Frontal cortex (tissue), 4 donors: ENCODE data around the gene HLCS. TPM values are rescaled to one million over a fixed set of nuclear protein-coding genes. Genes with fewer than 3 reads are reported as not detected.

Experiments used
- DNase-seq, 2 donors: peaks; one replicate each; pipeline ENCODE4 v3.0.0; 2012; ENCODE audit warnings: low spot score in 2 of 2
- FAIRE-seq: peaks from 2 replicates; lab custom pipeline; 2012; peaks lifted over from hg19 to GRCh38; lab: Jason Lieb, UNC
- total RNA-seq: library from RNA; depleted of rRNA; stranded (reverse); fragments of >200 nt; gene quantifications from one replicate; pipeline ENCODE4 v1.2.3, GENCODE V29; 2014
- donor health status: control.
- donor health status: control.
- donor health status: control.

Gene HLCS
- total RNA-seq, 1 donor from 2014 or later = 23.2 TPM

DNA sequence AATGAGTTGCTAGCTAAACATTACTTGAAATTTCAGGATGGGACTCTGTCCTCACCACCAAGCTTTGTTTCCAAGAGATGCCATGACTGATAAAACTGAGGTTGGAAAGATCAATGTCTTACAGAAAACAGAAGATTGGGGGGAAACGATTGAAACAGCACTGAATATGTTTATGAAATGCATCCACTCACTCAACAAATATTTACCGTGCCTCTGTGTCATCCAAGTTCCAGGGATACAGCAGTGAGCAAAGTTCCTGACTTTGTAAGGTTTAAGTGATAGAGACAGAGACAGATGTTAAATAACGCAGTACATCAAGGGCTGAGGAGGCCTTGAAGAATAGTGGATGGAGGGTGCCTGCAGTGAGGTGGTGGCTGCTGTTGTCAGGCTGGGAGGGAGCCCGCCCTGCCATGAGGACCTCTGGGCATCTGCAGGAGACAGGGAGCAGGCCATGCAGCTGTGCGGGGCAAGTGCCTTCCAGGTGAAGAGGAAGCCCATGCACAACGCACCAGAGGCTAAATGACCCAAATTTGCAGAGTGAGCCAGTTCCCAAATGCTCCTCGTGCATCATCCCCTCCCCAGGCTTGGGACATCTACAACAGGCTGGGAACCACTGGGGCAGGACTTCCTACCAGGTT lies 108.0 kb downstream of the HLCS start:
- DNase-seq = no peak
- FAIRE-seq = no peak

- FAIRE-seq = no peak
- DNase-seq = no peak
These were observed 109.8 kb downstream of the HLCS start for GRCh38 chr21:36856643-36857042.

DNA sequence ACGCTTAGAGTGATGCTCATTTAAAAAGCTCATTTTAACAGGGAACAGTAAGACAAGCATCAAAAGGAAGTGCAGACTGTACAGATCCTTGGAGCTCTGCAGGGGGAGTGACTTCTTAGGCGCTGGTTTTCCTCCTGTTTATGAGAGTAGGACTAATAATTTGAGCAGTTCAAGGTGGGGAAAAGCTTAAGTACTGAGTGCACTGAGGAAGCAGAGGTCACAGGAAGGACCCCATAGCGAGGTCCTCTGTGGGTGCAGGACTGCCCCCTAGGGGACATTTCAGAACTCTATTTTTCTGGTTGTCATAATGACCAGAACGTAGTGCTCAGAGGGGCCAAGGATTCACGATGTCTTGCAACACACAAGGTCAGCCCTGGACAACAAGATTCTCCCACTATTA lies 112.1 kb downstream of the HLCS start:
- FAIRE-seq (no peak), DNase-seq (peak in 1 of 2 donors; percentile 14)

- DNase-seq (no peak), FAIRE-seq (no peak)
These were observed 113.6 kb downstream of the HLCS start for GRCh38 chr21:36852864-36853263.

- DNase-seq (no peak), FAIRE-seq (no peak)
These were observed 114.2 kb downstream of the HLCS start for GRCh38 chr21:36852293-36852692.

DNA sequence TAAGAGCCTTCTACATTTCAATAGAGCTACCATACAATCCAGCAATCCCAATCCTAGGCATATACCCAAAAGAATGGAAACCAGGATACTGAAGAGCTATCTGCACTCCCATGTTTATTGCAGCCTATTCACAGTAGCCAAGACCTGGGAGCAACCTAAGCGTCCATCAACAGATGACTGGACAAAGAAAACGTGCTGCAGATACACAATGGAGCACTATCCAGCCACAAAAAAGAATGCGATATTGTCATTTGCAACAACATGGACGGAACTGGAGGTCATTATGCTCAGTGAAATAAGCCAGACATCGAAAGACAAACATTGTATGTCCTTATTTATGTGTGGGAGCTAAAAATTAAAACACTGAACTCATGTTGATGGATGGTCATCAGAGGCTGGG lies 115.3 kb downstream of the HLCS start:
- DNase-seq (no peak), FAIRE-seq (no peak)

GRCh38 chr21:36850372-36850771 lies 116.1 kb downstream of the HLCS start:
- DNase-seq (no peak), FAIRE-seq (no peak)

DNA sequence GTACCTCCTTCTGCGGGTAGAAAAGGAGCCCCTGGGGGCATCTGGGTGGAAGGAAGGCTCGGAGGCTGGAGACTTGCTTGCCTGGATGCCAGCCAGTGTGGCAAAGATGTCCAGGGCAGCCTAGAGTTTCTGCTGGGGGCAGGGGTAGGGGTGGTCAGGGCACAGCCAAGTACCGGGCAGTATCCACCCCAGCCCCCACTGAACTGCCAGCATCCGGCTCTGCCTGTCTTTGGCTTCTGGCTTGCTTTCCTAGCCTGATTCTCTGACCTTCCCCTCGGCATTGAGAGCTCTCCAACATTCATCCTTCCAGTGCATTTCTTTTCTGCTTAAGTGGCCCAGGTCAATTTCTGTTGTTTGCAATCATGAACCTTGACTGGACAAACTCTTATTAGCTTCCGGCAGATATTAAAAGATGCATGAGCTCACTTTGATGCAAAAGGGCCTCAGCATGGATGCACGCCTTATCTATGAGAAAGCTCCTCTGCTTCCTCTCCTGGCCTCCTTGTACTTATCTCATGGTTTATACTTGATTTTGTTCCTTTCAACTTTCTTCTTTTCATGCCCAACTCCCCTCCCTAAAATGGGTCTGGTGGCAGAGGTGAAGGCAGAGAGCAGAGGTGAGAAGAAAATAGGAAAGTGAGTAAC lies 116.9 kb downstream of the HLCS start:
- no peak for FAIRE-seq
- DNase-seq = no peak

DNA sequence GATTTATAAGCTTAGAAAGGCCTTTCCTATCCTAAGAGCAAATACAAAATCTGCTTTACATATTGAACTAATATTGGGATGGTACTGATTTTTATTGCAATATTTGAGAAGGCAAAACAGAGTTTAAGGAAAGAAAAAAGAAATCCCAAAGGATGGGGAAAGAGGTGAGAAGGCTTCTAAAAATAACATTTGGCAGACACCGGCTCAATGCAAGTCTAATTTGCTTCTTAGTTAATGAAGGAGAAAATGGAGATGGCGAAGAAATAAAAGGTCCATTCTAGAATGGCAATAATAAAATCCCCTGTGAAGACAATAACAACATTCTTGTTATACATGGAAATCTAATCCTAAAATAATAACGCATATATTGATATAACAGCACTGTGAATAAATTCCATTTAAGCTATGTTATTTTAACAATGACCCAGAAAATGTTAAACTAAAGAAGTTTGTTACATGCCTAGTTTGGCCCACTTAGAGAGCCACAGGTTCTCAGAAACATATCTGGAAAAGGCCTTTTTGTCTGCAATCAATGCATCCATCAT lies 117.7 kb downstream of the HLCS start:
- DNase-seq (no peak), FAIRE-seq (no peak)

DNA sequence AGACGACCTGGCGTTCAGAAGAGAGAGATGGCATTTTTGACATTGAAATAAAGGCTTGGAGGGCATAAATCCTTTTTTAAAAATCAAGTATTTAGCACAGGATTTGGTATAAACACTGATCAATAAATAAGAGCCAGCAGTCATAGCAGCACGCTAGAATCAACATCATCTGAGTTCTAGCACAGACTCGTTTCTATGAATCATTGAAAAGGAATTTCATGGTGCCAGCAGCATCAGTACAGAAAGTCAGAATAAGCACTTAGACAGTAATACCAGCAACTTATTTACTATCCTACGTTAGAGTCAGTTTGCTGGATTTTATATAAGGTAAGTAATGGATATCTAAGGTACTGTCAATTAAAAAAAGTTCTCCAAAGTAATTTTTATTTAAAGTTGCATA lies 119.3 kb downstream of the HLCS start:
- FAIRE-seq = no peak
- DNase-seq = peak in 1 of 2 donors; percentile 17

GRCh38 chr21:36846631-36847030 lies 119.8 kb downstream of the HLCS start:
- no peak for DNase-seq
- no peak for FAIRE-seq

- no peak for FAIRE-seq
- no peak for DNase-seq
These were observed 120.7 kb downstream of the HLCS start for GRCh38 chr21:36845790-36846189.

DNA sequence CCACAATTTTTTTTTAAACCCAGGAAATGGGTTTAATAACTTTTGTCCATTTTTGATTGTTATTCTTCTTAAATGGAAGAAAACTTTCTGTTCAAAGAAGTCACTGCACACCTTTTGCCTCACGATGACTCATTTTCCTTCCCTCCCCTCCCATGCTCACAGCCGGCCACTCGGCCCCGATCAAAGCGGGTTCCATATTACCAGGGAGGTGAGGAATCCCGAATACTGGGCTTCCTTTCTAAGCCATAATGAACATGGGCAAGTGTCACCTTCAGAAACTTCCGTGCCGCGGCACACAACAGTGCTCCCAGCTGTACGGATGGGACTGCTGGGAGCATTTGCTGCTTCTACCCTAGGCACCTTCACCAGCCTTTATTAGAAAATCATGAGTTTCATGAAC lies 121.4 kb downstream of the HLCS start:
- DNase-seq (no peak), FAIRE-seq (no peak)

- no peak for DNase-seq
- FAIRE-seq = no peak
These were observed 124.6 kb downstream of the HLCS start for GRCh38 chr21:36841866-36842265.

GRCh38 chr21:36839735-36840134 lies 126.7 kb downstream of the HLCS start:
- no peak for FAIRE-seq
- no peak for DNase-seq

DNA sequence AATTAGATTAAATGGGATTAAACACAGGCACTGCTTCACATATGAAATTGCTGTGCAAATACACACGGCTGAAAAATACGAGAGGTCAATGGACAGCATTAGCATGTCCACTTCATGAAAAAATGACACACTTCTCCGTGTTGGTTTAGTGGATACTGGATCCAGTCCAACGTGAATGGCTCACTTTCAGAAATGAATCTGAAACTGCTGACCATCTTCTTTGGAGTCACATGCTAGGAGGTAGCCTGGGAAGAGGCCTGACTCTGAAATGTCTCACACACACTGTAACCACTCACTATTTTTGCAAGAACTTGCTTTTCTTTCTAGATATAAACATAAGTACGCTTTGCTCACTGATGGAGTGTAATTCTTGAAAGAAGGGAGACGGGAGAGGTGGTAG lies 127.3 kb downstream of the HLCS start:
- no peak for FAIRE-seq
- no peak for DNase-seq

- FAIRE-seq (no peak), DNase-seq (no peak)
These were observed 131.1 kb downstream of the HLCS start for GRCh38 chr21:36835383-36835795.

DNA sequence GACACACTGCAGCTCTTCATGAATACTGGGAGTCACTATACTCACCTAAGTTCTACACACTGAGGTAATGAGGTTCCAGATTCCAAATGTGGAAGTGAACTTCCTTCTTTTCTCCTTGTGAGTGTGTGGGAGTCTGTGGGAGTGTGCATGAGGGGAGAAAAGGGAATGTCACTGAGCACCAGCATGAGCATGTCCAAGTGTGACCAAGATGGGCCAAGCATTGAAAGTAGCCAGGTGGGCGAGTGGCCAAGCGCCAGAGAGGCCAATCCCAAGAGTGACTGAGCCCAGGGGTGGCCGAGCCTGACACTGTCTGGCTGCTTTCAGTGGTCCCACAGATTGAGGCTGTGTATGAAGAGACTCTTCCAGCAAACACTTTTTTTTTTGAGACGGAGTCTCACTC lies 132.3 kb downstream of the HLCS start:
- FAIRE-seq = no peak

DNA sequence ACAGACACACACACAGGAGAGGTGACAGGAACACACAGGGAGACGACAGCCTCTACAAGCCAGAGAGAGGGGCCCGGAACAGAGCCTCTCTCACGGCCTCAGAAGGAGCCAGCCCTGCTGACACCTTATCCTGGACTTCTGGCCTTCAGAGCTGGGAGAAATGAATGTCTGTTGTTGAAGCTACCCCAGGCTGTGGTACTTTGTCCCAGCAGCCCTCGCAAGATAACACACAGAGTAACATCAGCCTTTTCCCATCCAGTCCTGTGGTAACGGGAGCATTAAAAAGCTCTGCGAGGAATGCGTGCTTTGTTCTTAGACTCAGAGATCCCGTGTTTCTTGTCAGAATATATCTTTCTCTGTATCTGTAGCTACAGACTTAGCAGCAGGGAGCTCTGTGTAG lies 136.4 kb downstream of the HLCS start:
- DNase-seq (no peak), FAIRE-seq (no peak)

More for the DNA sequence above, 132.3 kb downstream of the HLCS start:
- no peak for DNase-seq

DNA sequence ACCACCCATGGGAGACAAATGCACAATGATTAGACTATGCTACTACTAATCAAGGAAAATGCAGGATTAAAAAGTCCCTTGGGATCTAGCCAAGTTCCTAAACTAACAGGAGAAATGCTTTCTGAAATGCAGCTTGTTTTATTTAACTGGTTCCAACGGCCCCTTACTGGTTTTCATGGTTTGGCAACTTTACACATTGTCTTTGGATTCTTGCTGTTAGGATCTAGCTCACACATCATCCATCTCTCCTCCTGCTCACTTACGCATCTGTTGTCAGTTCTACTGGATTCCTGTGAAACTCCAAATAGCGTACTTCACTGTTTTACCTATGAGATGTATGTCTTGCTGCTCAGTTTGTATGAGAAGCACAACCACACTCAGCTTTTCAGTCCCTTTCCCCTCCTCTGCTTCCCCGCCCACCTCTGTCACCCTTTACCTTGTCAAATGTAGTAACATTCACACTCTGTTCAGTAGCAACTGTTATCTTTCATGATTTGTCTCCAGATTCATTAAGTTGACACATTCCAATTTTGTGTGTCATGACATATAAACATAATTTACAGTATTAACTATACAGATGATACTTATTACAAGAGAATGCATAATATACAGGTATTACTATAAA lies 137.5 kb downstream of the HLCS start:
- no peak for DNase-seq
- FAIRE-seq = no peak

DNA sequence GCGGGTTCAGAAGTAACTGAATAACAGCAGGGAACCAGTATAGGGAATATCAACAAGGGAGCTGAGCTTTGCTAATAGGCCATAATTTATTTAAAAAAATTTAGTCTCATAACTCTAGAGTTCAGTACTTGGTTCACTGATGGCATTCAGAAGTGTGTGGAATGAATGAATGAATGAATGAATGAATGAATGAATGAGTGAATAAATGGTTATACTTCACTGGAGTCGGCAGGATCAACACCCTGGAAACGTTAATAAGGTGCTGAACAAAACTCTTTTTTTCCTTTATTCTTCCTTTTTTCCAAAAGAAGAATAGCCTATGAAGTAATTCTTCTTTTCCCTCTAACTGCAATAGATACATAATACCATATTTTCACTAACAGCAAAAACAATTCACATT lies 138.3 kb downstream of the HLCS start:
- FAIRE-seq (no peak), DNase-seq (no peak)
